HTR-8/SVneo (cell line): ENCODE results near the gene PI16.

Experiments used
- DNase-seq: peaks from one replicate; pipeline ENCODE4 v3.0.0; 2011; ENCODE audit warnings: low spot score, mixed read lengths; ENCODE audit not compliant: insufficient read length
- FAIRE-seq: peaks from 2 replicates; lab custom pipeline; 2011; peaks lifted over from hg19 to GRCh38; lab: Jason Lieb, UNC

Gene PI16

DNA sequence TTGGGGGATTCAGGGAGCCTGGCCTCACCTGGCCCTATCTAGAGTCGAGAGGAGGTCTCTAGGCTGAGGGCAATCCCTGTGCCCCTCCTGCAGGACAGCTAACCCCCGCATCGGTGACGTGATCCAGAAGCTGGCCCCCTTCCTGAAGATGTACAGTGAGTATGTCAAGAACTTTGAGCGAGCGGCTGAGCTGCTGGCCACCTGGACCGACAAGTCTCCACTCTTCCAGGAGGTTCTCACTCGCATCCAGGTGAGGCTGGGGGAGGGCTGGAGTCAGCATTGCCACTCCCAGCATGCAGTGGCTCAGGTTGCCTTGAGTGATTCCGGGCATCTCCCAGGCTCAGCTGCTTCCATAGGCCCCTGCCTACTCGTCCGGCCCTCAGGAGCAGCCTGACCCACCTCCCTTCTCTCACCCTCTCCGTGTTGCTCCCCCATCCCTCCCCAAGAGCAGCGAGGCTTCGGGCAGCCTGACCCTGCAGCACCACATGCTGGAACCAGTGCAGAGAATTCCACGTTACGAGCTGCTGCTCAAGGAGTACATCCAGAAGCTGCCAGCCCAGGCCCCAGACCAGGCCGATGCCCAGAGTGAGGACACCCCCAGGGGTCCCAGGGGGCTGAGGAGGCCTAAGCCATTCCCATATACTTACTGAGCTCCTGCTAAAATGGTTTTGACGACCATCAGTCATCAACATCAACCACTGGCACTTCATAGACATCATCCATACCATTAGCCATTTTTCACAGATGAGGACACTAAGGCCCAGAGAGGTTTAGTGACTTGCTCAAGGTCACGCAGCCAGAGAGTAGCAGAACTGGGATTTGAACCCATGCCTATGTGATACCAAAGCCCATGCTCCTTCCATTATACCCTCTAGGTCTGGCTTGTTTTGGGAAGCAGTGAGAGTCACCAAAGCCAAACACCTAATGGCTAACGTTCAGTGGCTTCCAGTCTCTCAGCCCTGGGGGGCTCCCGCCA, 59.3 kb downstream of the PI16 start:
- no peak for FAIRE-seq

More for the DNA sequence above, 59.3 kb downstream of the PI16 start:
- DNase-seq: no peak
